ENCODE results near the gene CRYBG1. TPM values are rescaled to one million over a fixed set of nuclear protein-coding genes. Genes with fewer than 3 reads are reported as not detected.

Gene CRYBG1
- total and polyA plus RNA-seq, 2 of the 13 experiments (the other 11 are each of a cell fraction or from before 2014, with no cell fraction given), result 10.1 to 21.9 TPM

DNA sequence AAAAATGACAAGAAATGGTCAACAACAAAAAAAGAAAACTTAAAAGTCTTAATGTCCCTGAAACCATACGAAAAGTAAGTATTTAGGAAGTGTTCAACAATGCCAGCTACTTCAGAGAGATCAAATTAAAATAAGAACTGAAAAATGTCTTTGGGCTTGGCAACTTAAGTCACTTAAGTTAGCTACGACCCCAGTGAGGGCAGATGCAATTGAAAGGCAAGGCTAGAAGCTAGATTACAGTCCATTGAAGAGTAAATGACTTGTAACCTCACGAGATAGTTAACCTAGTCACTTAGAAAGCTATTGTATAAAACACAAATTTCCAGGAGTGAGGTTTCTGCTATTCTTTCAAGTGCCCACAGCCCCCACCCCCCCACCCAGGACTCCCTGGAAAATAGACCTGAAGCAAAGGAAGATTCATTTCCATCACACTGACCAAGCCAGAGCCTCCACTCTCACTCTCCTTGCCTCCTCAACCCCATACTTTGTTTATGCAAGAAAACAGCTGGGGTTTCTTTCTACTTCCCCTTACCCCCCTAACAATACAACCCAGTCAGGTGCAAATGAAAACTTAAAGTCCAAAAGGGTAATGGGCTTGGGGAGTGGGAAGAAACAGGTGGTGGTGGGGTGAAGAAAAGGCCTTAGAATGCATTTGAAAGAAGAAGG lies 254.2 kb downstream of the CRYBG1 start:
- Histone ChIP-seq H3K27me3 (ENCODE audit: control insufficient read depth in 1 of 2, insufficient read depth in 2 of 2, low read length in 2 of 2) (no peaks in the 10 kb centered on the region), H3K4me3 (replicated peaks in 1 of 3; ENCODE audit: insufficient read depth in 1 of 3, low read depth in 2 of 3, low read length in 3 of 3) (no peak overlapping the region), H3K4me2 (ENCODE audit: low read depth, low read length) (no peak overlapping the region), H3K36me3 (replicated peaks in 1 of 2; ENCODE audit: control insufficient read depth in 1 of 2, insufficient read depth in 2 of 2, low read length in 2 of 2) (no peaks in the 10 kb centered on the region; a peak in 1 of 5 replicates), H3K9ac (ENCODE audit: insufficient read depth, low read depth, low read length) (no peak overlapping the region), H3K79me2 (ENCODE audit: insufficient read depth, low read length) (no peaks in the 10 kb centered on the region), H3K4me1 (ENCODE audit: insufficient read depth, low read length) (peaks cover 28% of the 10 kb centered on the region), H4K20me1 (ENCODE audit: insufficient read depth, low read length) (no peaks in the 10 kb centered on the region), H3K27ac (ENCODE audit: extremely low read length, insufficient read depth, low read length) (no peak overlapping the region), H2AFZ (ENCODE audit: low read length) (no peak overlapping the region), H3K9me3 (ENCODE audit: low read length) (no peaks in the 10 kb centered on the region)
- no TSS peak for BruUV-seq (replicated peaks)
- ChIA-PET CTCF (ENCODE audit: low intra/inter-chr PET ratio, low total read pairs) (no interaction called here), POLR2A (no interaction called here)
- DNase-seq (ENCODE audit: low spot score) (no peak), FAIRE-seq (no peak), ATAC-seq (no peak)
- WGBS (ENCODE audit: low lambda C conversion rate), result 100% methylated on average over 3 of the region's 3 CpGs
- intact Hi-C loops (cut with micrococcal nuclease; ENCODE audit: unreplicated experiment), result no loop called here
- in situ Hi-C loops (cut with HindIII; ENCODE audit: extremely low pct_ligation_motif_present, low pct_unique_long_range_greater_than_20kb), result no loop called here
- TF ChIP-seq ARNTL (CRISPR knock-in tag; IDR thresholded peaks at IDR 0.05) (no peak), NPAS2 (CRISPR knock-in tag; IDR thresholded peaks at IDR 0.05; ENCODE audit: borderline replicate concordance) (no peak), SIX4 (CRISPR knock-in tag; IDR thresholded peaks at IDR 0.05) (no peak), ZNF3 (CRISPR knock-in tag; IDR thresholded peaks at IDR 0.05) (no peak), TSC22D2 (CRISPR knock-in tag; IDR thresholded peaks at IDR 0.05; ENCODE audit: borderline replicate concordance) (no peak), SOX5 (CRISPR knock-in tag; IDR thresholded peaks at IDR 0.05; ENCODE audit: borderline replicate concordance) (no peak), ZNF225 (CRISPR knock-in tag; IDR thresholded peaks at IDR 0.05) (no peak), CHCHD3 (CRISPR knock-in tag; IDR thresholded peaks at IDR 0.05) (no peak), HNRNPL (IDR thresholded peaks at IDR 0.05; ENCODE audit: low read depth, low read length) (no peak), TBP (CRISPR knock-in tag; IDR thresholded peaks at IDR 0.05) (no peak), TGIF2 (CRISPR knock-in tag; IDR thresholded peaks at IDR 0.05) (no peak), HOXA3 (CRISPR knock-in tag; IDR thresholded peaks at IDR 0.05) (no peak), RXRA (CRISPR knock-in tag; IDR thresholded peaks at IDR 0.05) (no peak), RARA (CRISPR knock-in tag; IDR thresholded peaks at IDR 0.05) (no peak), FOXM1 (CRISPR knock-in tag; IDR thresholded peaks at IDR 0.05) (no peak), HDAC2 (CRISPR knock-in tag; IDR thresholded peaks at IDR 0.05) (no peak)
- TF ChIP-seq, protein P1, sequence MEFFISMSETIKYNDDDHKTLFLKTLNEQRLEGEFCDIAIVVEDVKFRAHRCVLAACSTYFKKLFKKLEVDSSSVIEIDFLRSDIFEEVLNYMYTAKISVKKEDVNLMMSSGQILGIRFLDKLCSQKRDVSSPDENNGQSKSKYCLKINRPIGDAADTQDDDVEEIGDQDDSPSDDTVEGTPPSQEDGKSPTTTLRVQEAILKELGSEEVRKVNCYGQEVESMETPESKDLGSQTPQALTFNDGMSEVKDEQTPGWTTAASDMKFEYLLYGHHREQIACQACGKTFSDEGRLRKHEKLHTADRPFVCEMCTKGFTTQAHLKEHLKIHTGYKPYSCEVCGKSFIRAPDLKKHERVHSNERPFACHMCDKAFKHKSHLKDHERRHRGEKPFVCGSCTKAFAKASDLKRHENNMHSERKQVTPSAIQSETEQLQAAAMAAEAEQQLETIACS (CRISPR knock-in tag; IDR thresholded peaks at IDR 0.05), result no peak
- TF ChIP-seq, protein P2, sequence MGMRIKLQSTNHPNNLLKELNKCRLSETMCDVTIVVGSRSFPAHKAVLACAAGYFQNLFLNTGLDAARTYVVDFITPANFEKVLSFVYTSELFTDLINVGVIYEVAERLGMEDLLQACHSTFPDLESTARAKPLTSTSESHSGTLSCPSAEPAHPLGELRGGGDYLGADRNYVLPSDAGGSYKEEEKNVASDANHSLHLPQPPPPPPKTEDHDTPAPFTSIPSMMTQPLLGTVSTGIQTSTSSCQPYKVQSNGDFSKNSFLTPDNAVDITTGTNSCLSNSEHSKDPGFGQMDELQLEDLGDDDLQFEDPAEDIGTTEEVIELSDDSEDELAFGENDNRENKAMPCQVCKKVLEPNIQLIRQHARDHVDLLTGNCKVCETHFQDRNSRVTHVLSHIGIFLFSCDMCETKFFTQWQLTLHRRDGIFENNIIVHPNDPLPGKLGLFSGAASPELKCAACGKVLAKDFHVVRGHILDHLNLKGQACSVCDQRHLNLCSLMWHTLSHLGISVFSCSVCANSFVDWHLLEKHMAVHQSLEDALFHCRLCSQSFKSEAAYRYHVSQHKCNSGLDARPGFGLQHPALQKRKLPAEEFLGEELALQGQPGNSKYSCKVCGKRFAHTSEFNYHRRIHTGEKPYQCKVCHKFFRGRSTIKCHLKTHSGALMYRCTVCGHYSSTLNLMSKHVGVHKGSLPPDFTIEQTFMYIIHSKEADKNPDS (CRISPR knock-in tag; IDR thresholded peaks at IDR 0.05), result no peak
- TF ChIP-seq, protein P3, sequence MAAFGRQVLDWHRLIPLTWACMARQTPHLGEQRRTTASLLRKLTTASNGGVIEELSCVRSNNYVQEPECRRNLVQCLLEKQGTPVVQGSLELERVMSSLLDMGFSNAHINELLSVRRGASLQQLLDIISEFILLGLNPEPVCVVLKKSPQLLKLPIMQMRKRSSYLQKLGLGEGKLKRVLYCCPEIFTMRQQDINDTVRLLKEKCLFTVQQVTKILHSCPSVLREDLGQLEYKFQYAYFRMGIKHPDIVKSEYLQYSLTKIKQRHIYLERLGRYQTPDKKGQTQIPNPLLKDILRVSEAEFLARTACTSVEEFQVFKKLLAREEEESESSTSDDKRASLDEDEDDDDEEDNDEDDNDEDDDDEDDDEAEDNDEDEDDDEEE (CRISPR knock-in tag; IDR thresholded peaks at IDR 0.05), result no peak
- TF ChIP-seq, protein P4, sequence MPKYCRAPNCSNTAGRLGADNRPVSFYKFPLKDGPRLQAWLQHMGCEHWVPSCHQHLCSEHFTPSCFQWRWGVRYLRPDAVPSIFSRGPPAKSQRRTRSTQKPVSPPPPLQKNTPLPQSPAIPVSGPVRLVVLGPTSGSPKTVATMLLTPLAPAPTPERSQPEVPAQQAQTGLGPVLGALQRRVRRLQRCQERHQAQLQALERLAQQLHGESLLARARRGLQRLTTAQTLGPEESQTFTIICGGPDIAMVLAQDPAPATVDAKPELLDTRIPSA (CRISPR knock-in tag; IDR thresholded peaks at IDR 0.05; ENCODE audit: borderline replicate concordance), result no peak
